HG03095 (cell line): ENCODE results near the gene GAB2.

ENCODE experiments used
- ATAC-seq: cut with Tn5 transposase; IDR thresholded peaks from one replicate; pipeline ENCODE4 v1.9.1; 2021; ENCODE audit warnings: moderate library complexity; ENCODE audit not compliant: unreplicated experiment

The GAB2 gene

DNA sequence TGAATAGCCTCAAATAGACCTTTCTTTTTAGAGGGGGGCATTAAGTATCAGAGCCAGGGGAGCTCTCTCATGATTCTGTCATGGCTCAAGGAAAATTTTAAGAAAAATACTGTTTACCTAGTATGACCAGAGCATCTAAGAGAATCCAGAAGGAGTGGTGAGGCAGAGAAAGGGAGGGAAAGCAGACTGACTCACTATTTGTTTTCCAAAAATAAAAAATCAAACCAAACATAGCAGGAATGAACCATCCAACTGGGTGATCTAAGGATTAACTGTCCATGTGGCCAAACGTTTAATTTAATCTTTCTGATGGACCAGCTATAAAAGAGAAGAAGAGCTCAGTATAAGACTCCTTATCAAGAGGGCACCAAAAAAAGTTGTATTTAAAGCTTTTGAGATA, 70.8 kb downstream of the GAB2 start:
- no peak for ATAC-seq

DNA sequence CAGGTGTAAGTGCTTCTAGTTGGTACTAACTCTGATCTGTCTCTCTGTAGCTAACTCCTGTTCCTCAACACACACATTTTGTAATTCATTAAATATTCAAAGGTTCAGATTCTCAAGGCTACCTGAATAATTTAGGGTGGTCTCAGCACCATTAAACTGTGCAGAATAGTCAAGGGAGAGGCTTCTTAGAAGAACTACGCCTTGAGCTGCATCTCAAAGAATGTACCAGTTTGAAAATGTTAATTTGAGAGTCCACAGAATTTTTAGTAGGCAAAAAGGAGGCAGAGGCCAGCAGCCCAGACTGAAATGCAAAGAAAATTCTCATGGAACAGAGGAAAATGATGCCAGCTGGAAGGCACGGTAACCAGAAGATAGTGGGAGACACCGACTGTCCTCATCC, 72.2 kb downstream of the GAB2 start:
- no peak for ATAC-seq

DNA sequence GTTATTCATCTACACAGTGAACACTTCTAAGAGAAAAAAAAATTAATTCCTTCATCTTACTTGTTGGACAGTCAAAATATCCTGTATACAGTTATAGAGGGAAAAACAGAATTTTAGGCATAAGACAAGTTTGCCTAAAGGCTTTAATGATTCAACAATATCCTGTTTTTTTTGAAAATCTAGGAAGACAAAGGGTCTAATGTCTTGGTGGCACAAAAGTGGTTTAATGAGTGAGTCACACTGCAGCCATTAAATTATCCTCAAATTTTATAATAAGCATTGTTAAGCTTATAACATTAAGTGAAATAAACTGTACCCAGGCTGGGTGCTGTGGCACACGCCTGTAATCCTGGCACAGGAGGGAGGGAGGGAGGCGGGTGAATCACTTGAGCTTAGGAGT, 72.9 kb downstream of the GAB2 start:
- no peak for ATAC-seq

DNA sequence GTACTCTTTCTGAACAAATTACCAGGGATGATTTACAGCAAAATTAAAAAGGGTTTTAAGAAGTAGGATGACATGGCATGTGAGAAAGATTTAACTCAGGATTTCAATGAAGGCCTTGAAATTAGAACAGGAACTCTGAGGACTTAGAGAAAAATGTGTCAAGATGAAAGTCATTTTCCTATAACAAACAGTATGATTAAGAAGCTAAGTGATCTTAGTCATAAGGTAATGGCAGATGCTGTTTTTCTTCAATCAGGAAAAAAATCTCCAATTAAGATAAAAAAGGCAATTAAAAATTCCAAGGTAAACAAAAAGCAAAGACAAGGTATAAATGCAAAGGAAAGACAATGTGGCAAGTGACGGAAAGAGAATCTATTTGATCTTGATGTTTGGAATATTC, 73.5 kb downstream of the GAB2 start:
- no peak for ATAC-seq

DNA sequence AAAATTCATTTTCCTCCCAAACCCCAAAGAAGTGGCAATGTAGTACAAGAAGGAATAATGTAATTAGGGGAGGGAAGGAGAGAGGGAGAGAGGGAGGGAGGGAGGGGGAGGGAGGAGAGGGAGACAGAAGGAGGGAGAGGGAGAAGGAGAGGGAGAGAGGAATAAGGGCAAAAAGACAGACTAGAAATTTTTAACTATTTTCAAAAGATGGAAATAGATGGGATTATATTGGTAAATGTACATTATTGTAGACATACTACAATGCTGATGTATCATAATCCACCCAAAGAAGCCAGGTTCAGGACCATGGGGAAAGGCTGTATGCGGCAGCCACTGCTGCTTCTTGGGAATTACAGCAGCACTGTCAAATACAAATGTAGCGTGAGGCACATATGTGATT, 74.3 kb downstream of the GAB2 start:
- no peak for ATAC-seq

DNA sequence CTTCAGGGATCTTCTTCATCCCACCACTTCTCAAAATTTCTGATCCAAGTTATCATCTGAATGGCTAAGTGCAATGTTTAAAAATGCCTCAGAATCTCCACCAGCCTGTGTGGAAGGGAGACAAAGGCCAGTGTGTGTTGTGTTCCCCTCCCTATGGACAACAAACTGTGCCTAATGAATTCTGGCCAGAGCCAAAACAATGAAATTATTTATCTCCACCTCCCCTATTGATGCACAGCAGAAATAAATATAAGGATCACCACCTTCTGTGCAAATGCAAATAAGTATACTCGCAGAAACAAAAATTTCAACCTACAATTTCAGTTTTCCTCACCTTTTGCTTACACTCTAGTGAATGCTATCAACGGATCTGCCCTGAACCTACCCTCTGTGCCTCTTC, 75.8 kb downstream of the GAB2 start:
- ATAC-seq, result no peak

DNA sequence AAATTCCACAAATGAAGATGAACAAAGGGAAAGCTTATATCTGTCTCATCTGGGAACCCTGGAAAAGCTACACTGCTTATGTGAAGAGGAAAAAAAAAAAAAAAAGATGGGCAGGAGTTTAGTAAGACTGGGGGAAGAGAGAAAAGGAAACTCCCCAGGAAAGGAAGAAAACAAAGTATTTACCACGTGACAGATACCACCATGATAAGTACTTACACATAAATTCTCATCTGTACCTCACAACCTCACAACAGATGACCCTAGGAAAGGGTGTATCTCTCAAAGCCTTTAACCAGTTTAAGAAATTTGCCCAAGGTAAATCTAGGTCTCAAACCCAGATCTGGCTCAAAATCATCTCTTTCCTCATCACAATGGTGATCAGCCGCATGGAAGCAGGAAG, 77.1 kb downstream of the GAB2 start:
- no peak for ATAC-seq

DNA sequence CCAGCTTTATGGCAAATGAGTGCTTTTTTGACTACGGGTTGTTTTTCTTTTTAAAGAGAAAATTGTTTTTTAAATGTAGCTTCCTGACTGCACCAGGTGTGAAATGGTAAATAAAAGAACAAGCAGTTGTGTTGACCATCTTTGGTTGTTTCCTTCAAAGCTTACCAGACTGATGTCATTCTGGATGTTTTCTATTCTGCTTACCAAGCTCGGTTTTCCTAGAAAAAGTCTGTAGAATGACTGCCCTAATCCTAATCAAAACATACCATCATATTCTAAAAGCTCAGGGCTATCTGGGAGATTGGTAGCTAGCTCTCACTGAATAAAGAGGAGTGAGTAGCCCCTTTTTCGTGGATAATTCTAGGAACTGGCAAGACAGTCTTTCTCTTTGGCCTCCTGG, 77.7 kb downstream of the GAB2 start:
- ATAC-seq, result no peak

DNA sequence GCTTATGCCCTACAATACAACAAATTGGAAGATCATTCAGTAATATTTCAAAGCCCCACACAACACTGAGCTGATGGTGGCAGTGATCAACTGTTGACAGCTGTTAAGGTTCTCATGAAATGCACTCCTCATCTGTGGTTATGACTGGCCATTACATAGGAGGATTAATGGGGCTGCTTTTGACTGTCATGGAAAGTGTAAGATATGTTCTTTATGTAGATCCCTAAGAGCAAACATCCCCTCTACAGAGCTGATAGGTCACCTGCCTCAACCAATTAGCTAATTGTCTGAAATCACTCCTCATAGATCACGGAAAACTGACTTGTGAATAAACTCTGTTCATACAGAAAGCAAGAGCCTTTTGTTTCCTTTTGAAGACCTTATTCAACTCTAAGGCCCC, 78.1 kb downstream of the GAB2 start:
- no peak for ATAC-seq

DNA sequence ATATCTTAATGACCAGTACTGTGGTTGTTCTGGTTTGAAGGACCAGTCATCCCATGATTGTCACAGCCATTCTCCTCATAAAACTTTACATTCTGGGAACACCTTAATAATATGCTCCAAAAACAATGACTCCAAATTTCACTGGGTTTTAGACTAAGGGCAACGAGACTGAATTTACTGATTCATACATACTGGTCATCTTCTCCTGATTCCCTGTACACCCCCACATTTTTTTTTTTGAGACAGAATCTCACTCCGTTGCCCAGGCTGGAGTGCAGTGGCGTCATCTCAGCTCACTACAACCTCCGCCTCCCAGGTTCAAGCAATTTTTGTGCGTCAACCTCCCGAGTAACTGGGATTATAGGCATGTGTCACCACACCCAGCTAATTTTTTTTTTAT, 78.9 kb downstream of the GAB2 start:
- ATAC-seq, result no peak

DNA sequence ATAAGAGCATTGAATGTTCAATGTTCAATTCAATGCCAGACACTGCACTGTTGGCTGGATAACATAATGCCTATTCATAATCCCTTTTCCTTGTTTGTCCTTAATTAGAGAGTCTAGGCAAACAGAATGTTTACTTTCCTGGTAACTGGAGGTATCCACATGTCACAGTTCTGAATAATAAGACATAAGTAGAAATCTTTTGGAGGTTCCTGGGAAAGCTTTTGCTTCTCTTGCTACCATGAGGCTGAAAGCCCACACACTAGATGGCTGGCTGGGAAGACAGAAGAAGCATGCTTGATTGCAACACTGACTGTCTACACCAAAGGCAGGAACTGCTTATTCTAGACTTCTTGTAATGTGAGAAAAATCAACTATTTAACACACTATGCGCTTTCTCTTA, 79.5 kb downstream of the GAB2 start:
- ATAC-seq, result no peak

DNA sequence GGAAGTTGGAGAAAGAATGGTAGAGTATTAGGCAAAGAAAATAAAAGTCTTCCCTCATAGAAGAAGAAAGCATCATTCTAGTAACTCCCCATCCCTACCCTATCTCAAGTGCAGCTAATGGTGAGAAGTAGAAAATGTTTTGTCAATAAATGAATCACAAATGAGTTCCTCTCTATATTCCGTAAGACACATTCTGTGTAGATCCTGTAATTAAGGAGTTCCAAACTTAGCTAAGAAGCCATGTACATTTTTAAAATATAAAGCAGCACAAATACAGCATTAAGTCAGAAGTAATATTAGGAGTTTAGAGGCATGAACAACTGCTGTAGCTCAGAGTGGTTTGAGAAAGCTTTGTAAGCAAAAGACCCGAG, 80.1 kb downstream of the GAB2 start:
- no peak for ATAC-seq

DNA sequence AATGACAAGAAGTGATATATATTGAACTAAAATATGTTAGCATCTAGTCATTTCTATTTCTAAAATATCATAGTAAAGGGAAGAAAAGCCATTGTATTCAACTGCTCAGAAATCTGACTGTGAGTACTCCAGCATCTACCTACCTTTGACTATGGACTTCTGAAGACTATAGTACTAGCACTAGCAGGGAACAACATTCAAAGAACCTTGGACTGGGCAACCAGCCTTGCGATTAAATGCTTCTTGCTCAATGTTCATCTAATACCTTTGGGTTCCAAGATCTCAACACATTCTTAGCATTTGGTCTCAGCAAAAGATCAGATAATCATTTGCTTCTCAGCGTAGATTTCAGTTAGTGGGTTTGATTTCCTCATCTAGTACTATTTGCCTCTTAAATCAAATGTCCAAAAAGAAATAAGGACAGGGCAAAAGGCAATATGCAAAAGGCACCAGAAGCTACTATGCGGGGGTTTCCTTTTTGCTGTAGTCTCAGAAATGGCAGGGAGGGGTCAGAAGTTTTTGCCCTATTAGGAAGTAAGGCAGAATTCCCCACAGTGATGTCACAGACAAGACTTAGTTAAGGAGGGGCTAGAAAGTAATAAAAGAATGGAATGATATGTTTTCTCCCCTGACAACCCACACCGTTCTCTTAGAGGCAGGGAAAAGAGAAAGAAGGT, 80.6 kb downstream of the GAB2 start:
- no peak for ATAC-seq

DNA sequence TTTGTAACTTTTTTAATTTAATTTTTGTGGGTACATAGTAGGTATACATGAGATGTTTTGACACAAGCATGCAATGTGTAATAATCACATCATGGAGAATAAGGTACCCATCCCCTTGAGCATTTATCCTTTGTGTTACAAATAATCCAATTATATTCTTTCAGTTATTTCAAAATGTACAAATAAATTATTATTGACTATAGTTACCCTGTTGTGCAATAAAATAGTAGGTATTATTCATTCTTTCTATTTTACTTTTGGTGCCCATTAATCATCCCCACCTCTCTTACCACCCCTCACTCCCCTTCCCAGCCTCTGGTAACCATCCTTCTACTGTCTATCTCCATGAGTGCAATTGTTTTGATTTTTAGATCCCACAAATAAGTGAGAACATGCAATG, 83.5 kb downstream of the GAB2 start:
- ATAC-seq, result no peak

DNA sequence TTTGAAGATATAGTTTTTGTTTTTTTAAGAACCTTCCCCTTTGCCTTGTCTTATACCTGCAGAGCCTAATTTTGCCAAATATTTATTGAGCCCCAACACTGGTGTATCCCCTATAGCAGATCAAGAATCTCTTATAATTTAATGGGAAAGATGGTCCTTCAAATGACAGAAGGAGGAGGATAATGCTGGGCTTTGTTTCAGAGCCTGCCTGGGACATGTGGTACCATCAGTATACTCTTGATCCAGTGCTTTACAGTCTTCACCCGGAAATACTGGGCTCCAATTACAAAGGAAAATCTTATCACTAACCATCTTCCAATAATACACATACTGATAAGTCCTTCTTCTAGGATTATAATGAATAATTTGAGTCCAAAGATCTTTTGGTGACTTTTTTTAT, 84.7 kb downstream of the GAB2 start:
- ATAC-seq, result no peak

DNA sequence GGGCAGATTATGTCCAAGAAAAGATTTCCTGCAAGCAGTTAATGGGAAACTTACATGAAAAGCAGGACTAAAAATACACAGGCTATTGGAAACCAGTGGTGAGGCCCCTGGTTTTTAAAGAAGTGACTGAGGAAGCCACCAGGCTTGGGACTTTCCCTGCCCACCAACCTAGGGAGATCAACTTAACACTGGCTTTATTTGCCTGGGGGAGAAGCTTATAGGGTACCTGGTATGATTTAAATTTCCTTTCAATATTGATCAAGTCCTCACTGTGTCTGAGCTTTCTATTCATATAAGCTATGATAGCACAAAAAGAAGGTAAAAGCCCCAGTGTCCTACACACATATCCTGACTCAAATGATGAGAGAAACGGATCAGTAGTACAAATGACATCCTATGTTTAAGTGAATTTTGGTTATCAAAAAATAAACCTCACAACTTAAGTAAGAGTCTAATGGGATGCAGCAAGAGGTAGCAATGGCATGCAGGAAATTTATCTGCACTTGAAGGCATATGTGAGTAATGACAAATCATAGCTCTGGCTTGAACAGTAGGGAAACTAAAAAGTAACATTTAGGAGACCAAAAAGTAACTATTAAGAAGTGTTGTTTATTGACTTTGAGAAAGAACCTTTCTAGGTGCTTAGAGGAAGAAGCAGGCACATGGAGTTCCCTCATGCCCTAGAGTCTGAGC, 85.3 kb downstream of the GAB2 start:
- ATAC-seq, result peak; percentile 65

DNA sequence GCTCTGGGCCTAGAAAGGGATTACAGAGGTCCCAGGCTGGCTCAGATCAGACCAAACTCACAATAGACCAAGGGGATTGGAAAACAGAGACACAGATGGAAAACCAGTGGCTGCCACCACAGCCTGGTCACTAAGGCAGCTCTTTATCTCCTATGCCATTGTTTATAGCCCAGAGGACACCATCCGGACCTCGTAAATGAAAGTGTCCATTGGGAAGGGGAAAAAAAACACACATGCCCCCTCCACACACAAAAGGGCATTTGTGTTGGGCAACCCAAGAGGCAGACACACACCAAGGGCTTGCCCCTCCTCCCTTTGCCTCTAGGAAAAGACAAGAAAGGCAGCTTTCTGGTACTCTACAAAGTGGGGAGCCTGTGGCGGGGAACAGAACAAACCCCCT, 85.9 kb downstream of the GAB2 start:
- ATAC-seq, result no peak

DNA sequence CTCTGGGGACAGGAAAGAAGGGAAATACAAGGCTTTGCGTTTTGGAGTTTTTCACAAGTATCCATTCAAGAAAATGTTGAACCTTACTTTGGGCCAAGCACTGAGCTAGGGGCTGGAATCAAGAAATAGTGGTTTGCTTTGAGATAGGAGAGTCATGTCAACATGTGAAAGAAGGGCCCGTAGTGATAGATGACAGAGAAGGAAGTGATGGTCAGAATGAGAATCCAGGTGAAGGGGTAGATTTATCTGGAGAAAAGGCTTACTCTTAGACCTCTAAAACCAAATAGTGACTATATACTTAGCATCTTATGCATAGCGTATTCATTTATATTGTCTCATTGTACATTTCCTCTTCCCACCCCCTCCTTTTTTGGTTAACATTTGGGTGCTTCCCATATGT, 87.3 kb downstream of the GAB2 start:
- ATAC-seq, result no peak

DNA sequence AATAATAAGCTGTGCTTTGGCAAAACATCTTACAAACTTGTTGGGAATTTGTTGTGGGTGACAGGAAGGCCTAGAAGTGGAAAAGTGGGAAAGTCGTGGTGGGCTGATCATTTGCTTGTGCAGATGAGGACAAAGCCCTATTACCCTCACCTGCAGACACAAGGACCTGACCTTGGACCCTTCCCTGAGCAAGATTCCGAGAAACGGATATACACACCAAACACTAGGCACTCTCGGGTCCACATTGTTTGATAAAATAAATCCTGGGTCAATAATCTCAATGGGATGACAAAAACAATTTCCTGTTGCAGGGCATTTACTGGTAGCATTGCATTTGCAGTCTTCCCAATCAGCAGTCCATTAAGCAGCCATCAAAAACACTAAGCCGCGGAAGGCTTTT, 89.7 kb downstream of the GAB2 start:
- ATAC-seq, result no peak

DNA sequence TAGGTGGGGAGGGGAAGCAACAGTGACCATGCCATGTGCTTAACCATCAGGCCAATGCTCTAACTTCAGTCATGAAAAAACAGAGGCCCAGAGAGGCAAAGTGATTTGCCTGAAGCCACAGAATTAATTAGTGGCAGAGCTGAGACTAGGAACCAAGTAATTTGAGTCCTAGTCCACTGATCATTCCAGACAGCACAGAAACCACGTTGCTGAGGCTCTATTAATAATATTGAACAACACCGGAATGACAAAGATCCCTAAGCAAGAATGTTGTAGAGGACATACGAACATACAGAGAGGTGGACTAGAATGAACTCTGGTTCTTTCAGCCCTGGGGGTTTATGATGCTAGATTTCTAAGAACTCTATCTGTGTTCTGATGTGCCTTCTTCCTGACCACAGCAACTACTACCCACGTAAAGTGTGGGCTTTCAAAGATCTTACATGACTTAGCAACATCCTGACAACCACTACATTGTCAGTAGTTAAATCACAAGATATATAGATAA, 92.3 kb downstream of the GAB2 start:
- ATAC-seq, result no peak

DNA sequence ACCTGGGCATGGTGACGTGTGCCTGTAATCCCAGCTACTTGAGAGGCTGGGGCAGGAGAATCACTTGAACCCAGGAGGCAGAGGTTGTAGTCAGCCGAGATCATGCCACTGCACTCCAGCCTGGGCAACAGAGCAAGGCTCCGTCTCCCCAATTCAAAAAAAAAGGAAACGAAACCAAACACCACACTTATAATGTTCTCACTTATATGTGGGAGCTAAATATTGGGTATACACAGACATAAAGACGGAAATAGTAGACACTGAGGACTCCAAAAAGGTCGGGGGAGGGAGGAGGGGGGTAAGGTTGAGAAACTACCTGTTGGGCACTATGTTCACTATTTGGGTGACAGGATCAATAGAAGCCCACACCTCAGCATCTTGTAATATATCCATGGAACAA, 94.3 kb downstream of the GAB2 start:
- ATAC-seq, result no peak

DNA sequence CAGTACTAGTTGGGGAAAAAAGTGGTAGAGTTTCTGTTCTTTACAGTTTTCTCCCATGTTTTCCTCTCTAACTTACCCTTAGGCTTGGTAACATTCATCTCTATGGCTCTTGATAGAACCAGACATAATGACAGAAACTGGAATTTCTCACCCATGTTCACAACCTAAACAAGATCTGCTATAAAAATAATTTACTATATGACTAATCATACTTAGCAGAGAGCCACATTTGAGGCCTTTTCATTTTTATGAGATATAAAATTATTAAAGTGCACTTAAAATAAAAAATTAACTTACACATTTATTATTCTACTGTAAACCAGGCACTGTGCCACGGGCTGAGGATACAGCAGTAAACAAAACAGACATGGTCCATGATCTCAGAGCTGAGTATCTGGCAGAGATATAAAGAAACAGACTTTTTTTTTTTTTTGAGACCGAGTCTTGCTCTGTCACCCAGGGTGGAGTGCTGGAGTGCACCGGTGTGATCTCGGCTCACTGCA, 98.1 kb downstream of the GAB2 start:
- ATAC-seq, result no peak
